ENCODE data around the gene ANKRD40.
"Not testable (repeated sequence)": the region's sequence is repeated elsewhere in the genome, so short reads cannot be mapped to it uniquely, and the experiment has no call there.

Gene ANKRD40

DNA sequence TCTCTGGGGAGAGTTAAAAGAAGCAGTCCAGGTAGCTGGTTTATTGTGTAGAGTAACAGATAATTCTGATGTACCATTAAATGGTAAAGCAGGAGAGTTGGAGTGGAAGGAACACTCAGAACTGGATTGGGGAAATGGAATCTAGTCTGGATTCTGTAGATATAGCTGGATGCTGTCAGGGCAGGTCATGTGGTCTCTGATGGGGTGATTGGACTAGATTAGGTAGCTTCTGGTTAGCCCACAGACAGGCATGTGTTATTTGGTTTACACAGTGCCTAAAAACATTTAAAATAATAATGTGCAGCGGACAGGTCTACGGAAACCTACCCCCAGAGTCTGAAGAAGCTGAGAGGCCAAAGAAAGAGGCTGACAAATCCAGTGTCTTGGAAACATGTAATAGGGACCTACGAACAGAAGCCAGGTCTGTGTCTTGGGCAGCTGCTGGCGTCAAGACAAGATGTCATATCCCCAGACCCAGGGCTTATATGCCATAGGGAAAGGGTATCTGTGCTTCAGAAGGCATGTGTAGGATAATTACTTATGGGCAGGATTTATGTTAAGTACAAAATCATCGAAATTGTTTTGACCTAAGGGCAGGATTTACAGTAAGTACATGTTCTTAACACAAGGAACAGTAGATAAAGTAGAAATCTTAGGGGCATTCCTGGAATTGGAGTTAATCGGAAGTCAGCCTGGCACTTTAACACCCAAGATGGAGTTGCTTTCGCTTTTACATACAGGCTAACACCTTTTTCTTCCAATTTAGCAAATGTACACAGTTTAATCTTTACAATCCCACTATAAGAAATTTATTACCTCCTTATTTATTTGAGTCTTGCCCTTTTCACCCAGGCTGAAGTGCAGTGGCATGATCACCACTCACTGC lies 24.1 kb upstream of the ANKRD40 start:
- H3K4me3 ChIP-seq = no peak overlapping the region
- H3K9me3 ChIP-seq (ENCODE audit: low read depth, low read length) = no peaks in the 10 kb centered on the region
- no peak overlapping the region for H3K9ac ChIP-seq (ENCODE audit: insufficient read length)
- no peak for DNase-seq (ENCODE audit: low read depth, low spot score)
- peaks cover 9% of the 10 kb centered on the region for H3K36me3 ChIP-seq (ENCODE audit: insufficient read depth, low read length)
- H3K27ac ChIP-seq = 0 out of 2 replicates have a peak overlapping the region, but pooled peaks have one; percentile 19
- TF ChIP-seq POLR2AphosphoS5 (IDR thresholded peaks at IDR 0.05; ENCODE audit: borderline replicate concordance, low read depth, low read length) = no peak
- TF ChIP-seq FOXP2 (optimal IDR thresholded peaks at IDR 0.05; ENCODE audit: control extremely low read depth, extremely low read length, insufficient read depth) = no peak
- TF ChIP-seq EZH2 (IDR thresholded peaks at IDR 0.05) = no peak

DNA sequence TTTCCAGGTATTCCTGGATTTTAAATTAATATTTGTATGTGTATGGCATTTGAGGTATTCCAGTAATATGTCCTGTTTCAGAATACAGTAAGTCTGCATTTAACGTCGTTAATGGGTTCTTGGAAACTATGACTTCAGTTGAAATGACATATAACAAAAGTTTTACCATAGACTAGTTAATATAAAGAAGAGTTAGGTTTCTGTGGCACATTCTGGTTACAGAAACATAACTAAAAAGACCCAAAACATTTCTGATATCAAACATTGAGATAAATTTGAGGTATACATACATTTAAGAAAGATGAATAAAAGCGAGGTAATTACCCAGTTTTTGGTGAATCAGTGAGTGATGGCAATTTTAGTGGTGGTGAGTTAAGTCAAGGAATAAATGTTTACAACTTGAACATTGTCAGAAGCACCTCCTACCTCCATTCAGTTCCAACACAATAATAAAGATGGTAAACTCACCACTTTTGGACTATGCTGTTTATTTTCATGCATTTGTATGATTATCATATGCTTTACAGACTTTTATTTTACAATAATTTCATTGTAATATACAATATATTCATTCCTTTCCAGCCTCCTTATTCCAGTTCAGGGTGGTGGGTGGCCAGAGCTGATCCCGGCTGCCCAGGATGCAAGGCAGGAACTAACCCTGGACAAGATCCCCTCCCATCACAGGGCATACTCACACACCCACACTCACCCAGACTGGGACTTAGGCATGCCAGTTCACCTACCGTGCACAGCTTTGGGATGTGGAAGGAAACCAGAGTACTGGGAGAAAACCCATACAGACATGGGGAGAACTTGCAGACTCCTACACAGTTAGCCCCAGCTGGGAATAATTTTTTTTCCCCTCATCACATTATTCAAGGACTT lies 21.4 kb upstream of the ANKRD40 start:
- TF ChIP-seq POLR2AphosphoS5 (IDR thresholded peaks at IDR 0.05; ENCODE audit: borderline replicate concordance, low read depth, low read length) (no peak), FOXP2 (optimal IDR thresholded peaks at IDR 0.05; ENCODE audit: control extremely low read depth, extremely low read length, insufficient read depth) (no peak), EZH2 (IDR thresholded peaks at IDR 0.05) (no peak)
- no peak overlapping the region for H3K4me3 ChIP-seq
- no peak overlapping the region for H3K9ac ChIP-seq (ENCODE audit: insufficient read length)
- H3K9me3 ChIP-seq (ENCODE audit: low read depth, low read length) = no peaks in the 10 kb centered on the region
- H3K27ac ChIP-seq = peak overlapping the region; percentile 25; the same call in 1 of the 2 replicates
- DNase-seq (ENCODE audit: low read depth, low spot score) = no peak
- H3K36me3 ChIP-seq (ENCODE audit: insufficient read depth, low read length) = peaks cover 16% of the 10 kb centered on the region

DNA sequence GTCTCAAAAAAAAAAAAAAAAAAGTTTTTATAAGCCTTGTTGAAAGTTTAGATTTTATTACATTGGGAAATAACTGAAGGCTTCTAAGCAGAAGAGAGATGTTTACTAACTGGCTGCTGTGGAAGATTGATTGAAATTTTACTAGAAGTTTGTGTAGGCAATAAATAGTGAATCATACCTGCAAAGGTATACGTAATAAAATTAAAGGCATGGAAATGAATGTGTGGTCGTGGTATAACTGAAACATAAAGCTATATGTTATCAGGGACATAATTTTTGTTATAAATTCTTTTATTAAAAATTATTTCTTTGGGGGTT lies 20.4 kb upstream of the ANKRD40 start:
- Histone ChIP-seq H3K9me3 (ENCODE audit: low read depth, low read length) (no peaks in the 10 kb centered on the region), H3K36me3 (ENCODE audit: insufficient read depth, low read length) (peaks cover 26% of the 10 kb centered on the region), H3K27ac (no peak overlapping the region), H3K9ac (ENCODE audit: insufficient read length) (no peak overlapping the region), H3K4me3 (no peak overlapping the region)
- no peak for TF ChIP-seq EZH2 (IDR thresholded peaks at IDR 0.05)
- no peak for TF ChIP-seq FOXP2 (optimal IDR thresholded peaks at IDR 0.05; ENCODE audit: control extremely low read depth, extremely low read length, insufficient read depth)
- TF ChIP-seq POLR2AphosphoS5 (IDR thresholded peaks at IDR 0.05; ENCODE audit: borderline replicate concordance, low read depth, low read length) = no peak
- no peak for DNase-seq (ENCODE audit: low read depth, low spot score)

DNA sequence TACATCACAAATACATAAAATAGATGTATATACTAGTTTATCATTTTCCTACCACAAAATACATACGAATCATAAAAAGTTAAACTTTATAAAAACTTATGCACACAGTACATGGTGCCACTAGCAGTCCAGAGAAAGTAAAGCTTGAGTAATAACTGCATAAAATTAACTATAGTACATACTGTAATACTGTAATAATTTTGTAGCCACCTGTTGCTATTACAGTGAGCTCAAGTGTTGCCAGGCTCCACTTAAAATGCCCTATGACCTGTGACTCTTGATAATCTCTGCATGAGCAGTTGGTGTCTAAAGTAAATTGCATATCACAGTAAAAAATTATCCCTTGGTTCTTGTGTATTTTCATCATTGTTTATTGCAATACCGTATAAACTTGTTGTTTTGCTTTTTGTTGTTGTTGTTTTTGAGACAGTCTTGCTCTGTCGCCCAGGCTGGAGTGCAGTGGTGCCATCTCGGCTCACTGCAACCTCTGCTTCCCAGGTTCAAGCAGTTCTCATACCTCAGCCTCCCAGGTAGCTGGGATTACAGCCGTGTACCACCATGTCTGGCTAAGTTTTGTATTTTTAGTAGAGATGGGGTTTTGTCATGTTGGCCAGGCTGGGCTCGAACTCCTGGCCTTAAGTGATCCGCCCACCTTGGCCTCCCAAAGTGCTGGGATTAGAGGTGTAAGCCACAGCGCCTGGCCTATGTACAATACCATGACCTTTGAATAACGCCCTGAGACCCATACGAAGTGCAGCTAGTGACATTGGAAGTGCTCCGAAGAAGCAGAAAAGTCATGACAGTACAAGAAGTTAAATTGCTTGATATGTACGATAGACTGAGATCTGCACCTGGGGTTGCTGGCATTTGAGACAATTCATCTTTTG lies 18.3 kb upstream of the ANKRD40 start:
- H3K36me3 ChIP-seq (ENCODE audit: insufficient read depth, low read length) = peaks cover 43% of the 10 kb centered on the region
- H3K4me3 ChIP-seq = no peak overlapping the region
- DNase-seq (ENCODE audit: low read depth, low spot score) = no peak
- H3K9ac ChIP-seq (ENCODE audit: insufficient read length) = no peak overlapping the region
- H3K9me3 ChIP-seq (ENCODE audit: low read depth, low read length) = no peaks in the 10 kb centered on the region
- no peak overlapping the region for H3K27ac ChIP-seq
- TF ChIP-seq EZH2 (IDR thresholded peaks at IDR 0.05) = no peak
- no peak for TF ChIP-seq POLR2AphosphoS5 (IDR thresholded peaks at IDR 0.05; ENCODE audit: borderline replicate concordance, low read depth, low read length)
- no peak for TF ChIP-seq FOXP2 (optimal IDR thresholded peaks at IDR 0.05; ENCODE audit: control extremely low read depth, extremely low read length, insufficient read depth)

DNA sequence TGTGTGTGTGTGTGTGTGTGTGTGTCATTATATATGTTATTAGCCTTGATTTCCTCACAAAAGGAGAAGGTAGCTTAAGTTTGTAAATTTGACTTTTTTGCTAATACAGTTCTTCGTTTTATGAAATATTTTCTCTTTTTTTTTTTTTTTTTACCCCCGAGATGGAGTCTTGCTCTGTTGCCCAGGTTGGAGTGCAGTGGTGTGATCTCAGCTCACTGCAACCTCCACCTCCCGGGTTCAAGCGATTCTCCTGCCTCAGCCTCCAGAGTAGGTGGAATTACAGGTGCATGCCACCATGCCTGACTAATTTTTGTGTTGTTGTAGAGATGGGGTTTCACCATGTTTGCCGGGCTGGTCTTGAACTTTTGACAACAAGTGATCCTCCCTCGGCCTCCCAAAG lies 16.9 kb upstream of the ANKRD40 start:
- H3K9ac ChIP-seq (ENCODE audit: insufficient read length); H3K9me3 ChIP-seq (ENCODE audit: low read depth, low read length); H3K4me3 ChIP-seq; DNase-seq (ENCODE audit: low read depth, low spot score); H3K27ac ChIP-seq: not testable (repeated sequence)
- H3K36me3 ChIP-seq (ENCODE audit: insufficient read depth, low read length) = peaks cover 47% of the 10 kb centered on the region

DNA sequence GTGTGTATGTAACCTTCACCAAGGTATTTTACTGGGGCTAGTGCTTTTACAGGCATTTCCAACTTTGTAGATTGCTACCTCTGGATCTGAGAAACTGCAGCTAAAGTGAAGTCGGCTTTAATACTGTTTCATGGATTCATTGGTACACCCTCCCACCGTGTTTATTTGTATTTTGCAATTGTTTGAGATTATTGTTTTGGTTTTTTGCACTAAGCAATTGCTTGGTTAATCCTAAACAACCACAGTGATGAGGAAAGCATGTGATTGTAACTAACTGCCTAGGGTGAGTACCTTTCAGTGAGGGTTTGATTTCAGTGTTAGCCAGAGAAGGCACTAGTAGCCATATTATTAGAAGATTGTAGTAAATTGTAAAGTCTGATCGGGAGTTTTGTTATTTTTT lies 15.0 kb upstream of the ANKRD40 start:
- Histone ChIP-seq H3K4me3 (peak overlapping the region; percentile 14), H3K9ac (ENCODE audit: insufficient read length) (peak overlapping the region; percentile 45)

DNA sequence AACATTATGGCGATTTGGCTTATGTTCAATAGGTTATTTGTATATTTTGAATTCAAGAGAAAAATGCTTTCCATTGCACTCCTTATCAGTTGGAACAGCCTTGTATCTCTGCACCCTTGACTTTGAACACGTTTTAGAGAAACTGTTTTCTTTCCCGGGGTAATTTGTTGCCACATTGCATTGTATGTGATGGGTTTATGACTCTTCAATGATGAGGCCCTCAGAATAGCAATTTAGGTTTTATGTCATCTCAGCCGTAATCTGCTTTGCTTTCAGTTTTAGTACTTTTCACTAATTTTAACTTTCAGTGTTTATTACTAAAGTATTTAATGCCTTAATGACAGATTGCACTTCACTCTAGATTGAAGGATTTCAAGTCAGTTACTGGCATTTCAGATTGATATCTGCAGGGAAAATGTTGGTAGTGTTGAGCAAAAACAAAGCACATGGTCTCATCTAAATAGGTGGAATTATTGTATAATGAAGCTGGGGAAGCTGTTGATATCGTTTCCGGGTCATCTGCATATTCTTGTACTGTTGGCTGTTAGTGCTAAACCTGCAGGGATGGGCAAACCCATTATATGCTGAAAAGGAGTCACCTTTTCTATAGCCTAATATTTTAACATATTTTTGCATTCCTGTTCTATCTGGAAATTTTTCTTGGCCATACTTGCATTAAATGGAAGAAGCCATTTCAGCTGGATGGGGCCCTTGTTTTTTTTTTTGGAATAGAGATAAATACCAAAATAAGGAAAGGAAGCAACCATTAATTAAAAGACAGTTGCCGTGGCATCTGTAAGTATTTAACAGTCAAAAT lies 13.7 kb upstream of the ANKRD40 start:
- Histone ChIP-seq H3K36me3 (ENCODE audit: insufficient read depth, low read length) (peaks cover 42% of the 10 kb centered on the region), H3K4me3 (peak overlapping the region; percentile 97), H3K9ac (ENCODE audit: insufficient read length) (peak overlapping the region; percentile 98), H3K9me3 (ENCODE audit: low read depth, low read length) (no peaks in the 10 kb centered on the region), H3K27ac (peak overlapping the region; percentile 27; the same call in 1 of the 2 replicates)
- DNase-seq (ENCODE audit: low read depth, low spot score) = no peak
- TF ChIP-seq FOXP2 (optimal IDR thresholded peaks at IDR 0.05; ENCODE audit: control extremely low read depth, extremely low read length, insufficient read depth) (no peak), POLR2AphosphoS5 (IDR thresholded peaks at IDR 0.05; ENCODE audit: borderline replicate concordance, low read depth, low read length) (no peak), EZH2 (IDR thresholded peaks at IDR 0.05) (no peak)

More for the DNA sequence above, 15.0 kb upstream of the ANKRD40 start:
- no peaks in the 10 kb centered on the region for H3K9me3 ChIP-seq (ENCODE audit: low read depth, low read length)
- no peak for DNase-seq (ENCODE audit: low read depth, low spot score)
- peaks cover 42% of the 10 kb centered on the region for H3K36me3 ChIP-seq (ENCODE audit: insufficient read depth, low read length)
- H3K27ac ChIP-seq = no peak overlapping the region
- TF ChIP-seq POLR2AphosphoS5 (IDR thresholded peaks at IDR 0.05; ENCODE audit: borderline replicate concordance, low read depth, low read length) (no peak), EZH2 (IDR thresholded peaks at IDR 0.05) (no peak), FOXP2 (optimal IDR thresholded peaks at IDR 0.05; ENCODE audit: control extremely low read depth, extremely low read length, insufficient read depth) (no peak)
